H1 (cell line): ENCODE measurements around the gene RFXAP. TPM values are rescaled to one million over a fixed set of nuclear protein-coding genes. Genes with fewer than 3 reads are reported as not detected.

ENCODE experiments used
- CTCF ChIA-PET: fragments of 300-600 bp; sonication (Branson Sonifier 250); formaldehyde crosslinking; loops from one replicate; lab custom pipeline; 2021; ENCODE audit not compliant: partially characterized antibody; lab: Charles Lee
- POLR2A ChIA-PET: fragments of 300-600 bp; sonication (Branson Sonifier 250); formaldehyde crosslinking; loops from one replicate; lab custom pipeline; 2021; ENCODE audit warnings: inconsistent platforms; ENCODE audit not compliant: partially characterized antibody; lab: Charles Lee
- DNase-seq, 2 experiments: peaks; one replicate each; pipeline versions ENCODE4 v3.0.0 to v3.0.0-alpha.2; 2010 to 2022; ENCODE audit warnings: low spot score in 2 of 2, low read depth in 1 of 2, mixed read lengths in 1 of 2
- FAIRE-seq: peaks from 2 replicates; lab custom pipeline; 2011; peaks lifted over from hg19 to GRCh38; lab: Jason Lieb, UNC
- H2AFZ ChIP-seq: 2 replicates; pipeline ENCODE4 v1.8.1; 2012; ENCODE audit warnings: low read length, inconsistent platforms
- H2AK5ac ChIP-seq: 2 replicates; pipeline ENCODE4 v1.6.1; 2013; ENCODE audit warnings: low read depth, low read length
- H2BK120ac ChIP-seq: replicated peaks from 2 replicates; pipeline ENCODE3; 2013; ENCODE audit warnings: low read depth, low read length, inconsistent platforms
- H2BK12ac ChIP-seq: 2 replicates; pipeline ENCODE4 v1.6.1; 2013; ENCODE audit warnings: low read depth, low read length
- H2BK15ac ChIP-seq: 2 replicates; pipeline ENCODE4 v1.6.1; 2013; ENCODE audit warnings: low read length
- H2BK20ac ChIP-seq: 2 replicates; pipeline ENCODE4 v1.6.1; 2013; ENCODE audit warnings: low read length
- H2BK5ac ChIP-seq: 2 replicates; pipeline ENCODE4 v1.6.1; 2013; ENCODE audit warnings: low read depth, low read length
- H3K14ac ChIP-seq: 2 replicates; pipeline ENCODE4 v1.6.1; 2013; ENCODE audit warnings: inconsistent platforms; ENCODE audit not compliant: insufficient read length
- H3K18ac ChIP-seq: 2 replicates; pipeline ENCODE4 v1.6.1; 2013; ENCODE audit warnings: low read length; ENCODE audit errors: extremely low read depth
- H3K23ac ChIP-seq: 2 replicates; pipeline ENCODE4 v1.6.1; 2013; ENCODE audit warnings: inconsistent platforms; ENCODE audit not compliant: insufficient read length
- H3K23me2 ChIP-seq: 2 replicates; pipeline ENCODE4 v1.6.1; 2013; ENCODE audit warnings: low read depth, low read length
- H3K27ac ChIP-seq: 2 replicates; pipeline ENCODE4 v1.6.1; 2011; ENCODE audit warnings: low read depth, low read length, inconsistent platforms
- H3K27me3 ChIP-seq, 4 experiments: replicated peaks in 1 of 4; 1 replicate in 1 of 4; 2 replicates in 3 of 4; pipeline versions ENCODE4 v1.6.1 to v1.8.1; 2011 to 2013; ENCODE audit warnings: low read length in 3 of 4, mild to moderate bottlenecking in 3 of 4, inconsistent platforms in 2 of 4, mixed read lengths in 2 of 4, moderate library complexity in 1 of 4; ENCODE audit not compliant: control insufficient read depth in 3 of 4, insufficient read depth in 3 of 4; ENCODE audit errors: extremely low read depth in 1 of 4
- H3K36me3 ChIP-seq, 4 experiments: 2 replicates each; pipeline versions ENCODE4 v1.6.1 to v1.8.1; 2011 to 2013; ENCODE audit warnings: mild to moderate bottlenecking in 4 of 4, low read length in 3 of 4, moderate library complexity in 2 of 4, control low read depth in 1 of 4, inconsistent platforms in 1 of 4; ENCODE audit not compliant: insufficient read depth in 4 of 4, control insufficient read depth in 2 of 4
- H3K4ac ChIP-seq: replicated peaks from 2 replicates; pipeline ENCODE3; 2013; ENCODE audit warnings: low read length, low read depth, mixed read lengths, inconsistent platforms; ENCODE audit not compliant: insufficient read length
- H3K4me1 ChIP-seq, 4 experiments: replicated peaks in 1 of 4; 1 replicate in 1 of 4; 2 replicates in 3 of 4; pipeline versions ENCODE4 v1.6.1 to v1.8.1; 2011 to 2013; ENCODE audit warnings: low read length in 3 of 4, inconsistent platforms in 2 of 4, mixed read lengths in 1 of 4; ENCODE audit not compliant: insufficient read depth in 4 of 4, control insufficient read depth in 3 of 4
- H3K4me2 ChIP-seq, 2 experiments: 2 replicates each; pipeline versions ENCODE4 v1.6.1 to v1.8.1; 2011 to 2013; ENCODE audit warnings: low read depth in 2 of 2, low read length in 2 of 2, control low read depth in 1 of 2, inconsistent platforms in 1 of 2, mild to moderate bottlenecking in 1 of 2; ENCODE audit not compliant: insufficient read depth in 1 of 2
- H3K4me3 ChIP-seq, 4 experiments: fragments of 200-600, 300-600 bp in 1 of 4; sonication (generic), shearing (Covaris generic), sonication (Bioruptor Twin) in 1 of 4; 2 replicates each; pipeline versions ENCODE4 v1.5.1 to v1.8.1; 2011 to 2016; ENCODE audit warnings: low read length in 4 of 4, low read depth in 3 of 4, control low read depth in 2 of 4, inconsistent platforms in 2 of 4, mild to moderate bottlenecking in 2 of 4, mixed read lengths in 1 of 4, moderate library complexity in 1 of 4; ENCODE audit not compliant: insufficient read depth in 2 of 4; ENCODE audit errors: extremely low read depth in 1 of 4
- H3K56ac ChIP-seq: replicated peaks from 2 replicates; pipeline ENCODE3; 2013; ENCODE audit warnings: low read depth, mild to moderate bottlenecking, mixed read lengths, low read length, inconsistent platforms; ENCODE audit not compliant: insufficient read length
- H3K79me1 ChIP-seq: 2 replicates; pipeline ENCODE4 v1.6.1; 2013; ENCODE audit warnings: low read depth, low read length, control low read depth
- H3K79me2 ChIP-seq, 2 experiments: 2 replicates each; pipeline versions ENCODE4 v1.6.1 to v1.8.1; 2012 to 2013; ENCODE audit warnings: low read length in 2 of 2, mild to moderate bottlenecking in 2 of 2, inconsistent platforms in 1 of 2; ENCODE audit not compliant: insufficient read depth in 2 of 2, control insufficient read depth in 1 of 2
- H3K9ac ChIP-seq, 4 experiments: replicated peaks in 1 of 4; 1 replicate in 1 of 4; 2 replicates in 3 of 4; pipeline versions ENCODE4 v1.6.1 to v1.8.1; 2011 to 2013; ENCODE audit warnings: low read depth in 3 of 4, low read length in 3 of 4, control low read depth in 2 of 4, mild to moderate bottlenecking in 2 of 4, moderate library complexity in 2 of 4, inconsistent platforms in 1 of 4; ENCODE audit errors: extremely low read depth in 1 of 4
- H3K9me3 ChIP-seq, 2 experiments: 2 replicates each; pipeline versions ENCODE4 v1.6.1 to v1.8.1; 2012 to 2013; ENCODE audit warnings: mild to moderate bottlenecking in 2 of 2, moderate library complexity in 2 of 2, control low read depth in 1 of 2, inconsistent platforms in 1 of 2, low read depth in 1 of 2, low read length in 1 of 2, mixed read lengths in 1 of 2; ENCODE audit not compliant: insufficient read depth in 2 of 2
- H4K20me1 ChIP-seq, 2 experiments: replicated peaks in 1 of 2; 2 replicates each; pipeline versions ENCODE3 to v1.8.1; 2011 to 2013; ENCODE audit warnings: inconsistent platforms in 2 of 2, low read length in 2 of 2, mild to moderate bottlenecking in 1 of 2; ENCODE audit not compliant: insufficient read depth in 2 of 2, control insufficient read depth in 1 of 2
- H4K5ac ChIP-seq: 2 replicates; pipeline ENCODE4 v1.6.1; 2013; ENCODE audit warnings: low read length, low read depth, mixed read lengths, inconsistent platforms; ENCODE audit not compliant: insufficient read length
- H4K8ac ChIP-seq: 2 replicates; pipeline ENCODE4 v1.8.0; 2013; ENCODE audit warnings: mild to moderate bottlenecking, moderate library complexity, low read length, inconsistent platforms; ENCODE audit not compliant: insufficient read depth; ENCODE audit errors: extremely low read depth
- H4K91ac ChIP-seq: replicated peaks from 2 replicates; pipeline ENCODE3; 2013; ENCODE audit warnings: low read length, mixed read lengths, inconsistent platforms; ENCODE audit not compliant: insufficient read length
- FOSL1 ChIP-seq: IDR thresholded peaks from 2 replicates; pipeline ENCODE4 v1.6.1; 2011; ENCODE audit warnings: mild to moderate bottlenecking, low read depth, low read length, moderate library complexity; ENCODE audit not compliant: insufficient read depth
- GABPA ChIP-seq: IDR thresholded peaks from 2 replicates; pipeline ENCODE4 v1.6.1; 2011; ENCODE audit warnings: mild to moderate bottlenecking, low read length, moderate library complexity, borderline replicate concordance; ENCODE audit not compliant: insufficient read depth
- NANOG ChIP-seq: IDR thresholded peaks from 2 replicates; pipeline ENCODE4 v1.6.1; 2011; ENCODE audit warnings: low read length, low read depth, mild to moderate bottlenecking, inconsistent platforms; ENCODE audit not compliant: insufficient read depth, poor library complexity, severe bottlenecking
- ZNF274 ChIP-seq: IDR thresholded peaks from 2 replicates; pipeline ENCODE4 v1.7.0; 2012; ENCODE audit warnings: low read length, borderline replicate concordance; ENCODE audit errors: extremely low read depth
- WGBS, 2 experiments: shearing (Covaris generic) in 1 of 2; methylation state at CpG; one replicate each; pipeline versions ENCODE4 v1.1.6 to v1.1.7; 2013 to 2015; ENCODE audit warnings: low lambda C conversion rate in 2 of 2, mixed read lengths in 2 of 2, inconsistent platforms in 1 of 2, low coverage in 1 of 2, missing lambda C conversion rate in 1 of 2; ENCODE audit not compliant: insufficient replicate concordance in 2 of 2, insufficient coverage in 1 of 2, insufficient read length in 1 of 2; ENCODE audit errors: extremely low coverage in 1 of 2, missing lambda C conversion rate in 1 of 2; 5-methylcytosine and 5-hydroxymethylcytosine counted together
- polyA plus RNA-seq, 7 experiments: library from polyadenylated mRNA; depleted of rRNA in 3 of 7; stranded (reverse) in 5 of 7; unstranded in 2 of 7; fragments of >200 nt in 5 of 7; fragments of 200-250 nt in 2 of 7; gene quantifications; 1 replicate in 5 of 7; 2 replicates in 1 of 7; 4 replicates in 1 of 7; pipeline versions ENCODE4 v1.2.1 to v1.2.3, GENCODE V29; 2011 to 2013; ENCODE audit warnings: missing spikeins in 2 of 7, mixed read lengths in 2 of 7
- total RNA-seq: library from RNA; stranded (reverse); fragmentation: NEBNext Ultra II Directional; extraction: Animal tissue kit (Norgen Biotek cat#: 25700); gene quantifications from 2 replicates; pipeline ENCODE4 v1.2.1, GENCODE V29; 2021

The RFXAP gene
- total and polyA plus RNA-seq, 2 of the 8 experiments (the other 6 are each of a cell fraction or from before 2014, with no cell fraction given): 5.2 to 11.5 TPM

- H2BK15ac ChIP-seq: no peak overlapping the region
- H3K23me2 ChIP-seq: no peaks in the 10 kb centered on the region
- no peak overlapping the region for H2BK12ac ChIP-seq
- H4K91ac ChIP-seq: no peak overlapping the region
- no peak overlapping the region for H3K56ac ChIP-seq
- no peak overlapping the region for H3K4me2 ChIP-seq
- no peaks in the 10 kb centered on the region for H3K79me2 ChIP-seq
- H3K4ac ChIP-seq: no peak overlapping the region
- FAIRE-seq (no peak), DNase-seq (no peak)
- no peak overlapping the region for H4K5ac ChIP-seq
- 97% methylated on average over 3 of the region's 3 CpGs; no CpG with 5 or more reads in 1 of the 2 experiments for WGBS, 2 experiments
- CTCF ChIA-PET: interaction anchor here (1.1 to 1.9 kb wide), 2 partner anchors 14 to 24 kb away, joined by 3 to 6 read pairs; no protein-coding TSS in a partner anchor
- peaks cover 0 to 2% of the 10 kb centered on the region in 2 experiments for H4K20me1 ChIP-seq
- no peak overlapping the region for H3K27ac ChIP-seq
- no peaks in the 10 kb centered on the region; a peak in 1 of 8 replicates for H3K36me3 ChIP-seq
- H4K8ac ChIP-seq: no peak overlapping the region
- H3K18ac ChIP-seq: no peak overlapping the region
- no peak overlapping the region for H3K9ac ChIP-seq
- H3K79me1 ChIP-seq: no peaks in the 10 kb centered on the region
- H3K9me3 ChIP-seq: no peaks in the 10 kb centered on the region
- no peak overlapping the region for H2BK120ac ChIP-seq
- H3K14ac ChIP-seq: no peak overlapping the region
- H3K27me3 ChIP-seq: no peaks in the 10 kb centered on the region
- H3K23ac ChIP-seq: no peak overlapping the region
- H3K4me3 ChIP-seq: no peak overlapping the region
- no peak overlapping the region for H2BK20ac ChIP-seq
- POLR2A ChIA-PET: no interaction called here
- H2BK5ac ChIP-seq: no peak overlapping the region
- H3K4me1 ChIP-seq: no peaks in the 10 kb centered on the region
- no peak overlapping the region for H2AK5ac ChIP-seq
- H2AFZ ChIP-seq: no peak overlapping the region
- TF ChIP-seq FOSL1 (no peak), NANOG (no peak), ZNF274 (no peak), GABPA (no peak)
Measured at GRCh38 chr13:36834299-36834698, 15.3 kb downstream of the RFXAP start.
